Measurements from ENCODE around the gene CD2.

Gene CD2

DNA sequence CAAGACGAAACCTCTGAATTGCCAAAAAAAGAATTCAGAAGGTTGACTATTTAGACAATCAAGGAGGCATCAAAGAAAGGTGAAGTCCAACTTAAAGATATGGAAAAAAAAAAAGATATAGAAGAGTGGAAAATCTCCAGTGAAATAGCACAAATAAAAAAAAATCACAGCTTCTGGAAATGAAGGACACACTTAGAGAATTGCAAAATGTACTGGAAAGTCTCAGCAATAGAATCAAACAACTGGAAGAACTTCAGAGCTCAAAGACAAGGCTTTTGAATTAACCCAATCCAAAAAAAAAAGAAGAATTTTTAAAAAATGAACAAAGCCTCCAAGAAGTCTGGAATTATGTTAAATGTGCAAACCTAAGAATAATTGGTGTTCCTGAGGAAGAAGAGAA is 31.8 kb downstream of the CD2 start:
- Histone ChIP-seq H3K79me2 (ENCODE audit: insufficient read depth, low read length) (no peaks in the 10 kb centered on the region), H3K27me3 (ENCODE audit: insufficient read depth, low read length, poor library complexity) (no peaks in the 10 kb centered on the region), H2AFZ (ENCODE audit: low read depth, low read length) (no peak overlapping the region), H3K36me3 (ENCODE audit: insufficient read depth, low read length) (no peaks in the 10 kb centered on the region), H3K4me1 (ENCODE audit: insufficient read depth, low read length) (peaks cover 16% of the 10 kb centered on the region), H3K4me3 (ENCODE audit: low read depth in 1 of 2, low read length in 2 of 2) (no peak overlapping the region), H3K27ac (ENCODE audit: low read length) (no peak overlapping the region), H3K9me3 (ENCODE audit: insufficient read depth, low read length, severe bottlenecking) (no peaks in the 10 kb centered on the region), H3K4me2 (ENCODE audit: insufficient read depth, low read length) (no peak overlapping the region), H3K9ac (ENCODE audit: low read depth, low read length) (no peak overlapping the region), H4K20me1 (ENCODE audit: insufficient read depth, low read length) (no peaks in the 10 kb centered on the region)
- DNase-seq (no peak), ATAC-seq (ENCODE audit: insufficient read depth, low read depth) (no peak)
- TF ChIP-seq, protein P1, sequence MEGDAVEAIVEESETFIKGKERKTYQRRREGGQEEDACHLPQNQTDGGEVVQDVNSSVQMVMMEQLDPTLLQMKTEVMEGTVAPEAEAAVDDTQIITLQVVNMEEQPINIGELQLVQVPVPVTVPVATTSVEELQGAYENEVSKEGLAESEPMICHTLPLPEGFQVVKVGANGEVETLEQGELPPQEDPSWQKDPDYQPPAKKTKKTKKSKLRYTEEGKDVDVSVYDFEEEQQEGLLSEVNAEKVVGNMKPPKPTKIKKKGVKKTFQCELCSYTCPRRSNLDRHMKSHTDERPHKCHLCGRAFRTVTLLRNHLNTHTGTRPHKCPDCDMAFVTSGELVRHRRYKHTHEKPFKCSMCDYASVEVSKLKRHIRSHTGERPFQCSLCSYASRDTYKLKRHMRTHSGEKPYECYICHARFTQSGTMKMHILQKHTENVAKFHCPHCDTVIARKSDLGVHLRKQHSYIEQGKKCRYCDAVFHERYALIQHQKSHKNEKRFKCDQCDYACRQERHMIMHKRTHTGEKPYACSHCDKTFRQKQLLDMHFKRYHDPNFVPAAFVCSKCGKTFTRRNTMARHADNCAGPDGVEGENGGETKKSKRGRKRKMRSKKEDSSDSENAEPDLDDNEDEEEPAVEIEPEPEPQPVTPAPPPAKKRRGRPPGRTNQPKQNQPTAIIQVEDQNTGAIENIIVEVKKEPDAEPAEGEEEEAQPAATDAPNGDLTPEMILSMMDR (IDR thresholded peaks at IDR 0.05; ENCODE audit: borderline replicate concordance, extremely low read depth, low read length, poor library complexity, severe bottlenecking): no peak
- TF ChIP-seq EZH2 (IDR thresholded peaks at IDR 0.05; ENCODE audit: borderline replicate concordance, low read depth, low read length, severe bottlenecking): no peak

DNA sequence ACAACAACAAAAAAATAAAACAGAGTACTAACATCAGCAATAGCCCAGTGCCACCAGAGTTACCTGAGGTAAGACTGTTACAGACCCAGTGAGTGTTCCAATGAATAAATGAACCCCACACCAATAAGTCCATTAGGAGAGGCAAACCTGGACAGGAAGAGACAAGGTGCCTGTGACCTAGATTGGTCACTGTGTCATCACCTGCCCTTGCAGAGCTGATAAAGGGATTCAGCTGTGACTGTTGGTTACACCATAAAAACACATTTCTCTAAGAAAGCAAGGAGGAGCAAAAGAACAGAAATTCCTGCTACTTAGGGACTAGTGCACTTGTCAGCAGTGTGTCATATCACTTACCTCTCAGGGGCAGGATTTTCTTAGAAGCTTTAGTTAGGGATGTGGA is 37.5 kb downstream of the CD2 start:
- Histone ChIP-seq H2AFZ (ENCODE audit: low read depth, low read length) (no peak overlapping the region), H3K36me3 (ENCODE audit: insufficient read depth, low read length) (no peaks in the 10 kb centered on the region), H3K9ac (ENCODE audit: low read depth, low read length) (no peak overlapping the region), H3K4me3 (ENCODE audit: low read depth in 1 of 2, low read length in 2 of 2) (no peak overlapping the region), H3K4me2 (ENCODE audit: insufficient read depth, low read length) (no peak overlapping the region), H3K79me2 (ENCODE audit: insufficient read depth, low read length) (no peaks in the 10 kb centered on the region), H4K20me1 (ENCODE audit: insufficient read depth, low read length) (no peaks in the 10 kb centered on the region), H3K4me1 (ENCODE audit: insufficient read depth, low read length) (peaks cover 3% of the 10 kb centered on the region; the same call in 1 of the 2 replicates), H3K27ac (ENCODE audit: low read length) (no peak overlapping the region), H3K27me3 (ENCODE audit: insufficient read depth, low read length, poor library complexity) (no peaks in the 10 kb centered on the region), H3K9me3 (ENCODE audit: insufficient read depth, low read length, severe bottlenecking) (no peaks in the 10 kb centered on the region)
- TF ChIP-seq EZH2 (IDR thresholded peaks at IDR 0.05; ENCODE audit: borderline replicate concordance, low read depth, low read length, severe bottlenecking): no peak
- TF ChIP-seq, protein P1 (IDR thresholded peaks at IDR 0.05; ENCODE audit: borderline replicate concordance, extremely low read depth, low read length, poor library complexity, severe bottlenecking): no peak
- ATAC-seq (ENCODE audit: insufficient read depth, low read depth): no peak
- no peak for DNase-seq

DNA sequence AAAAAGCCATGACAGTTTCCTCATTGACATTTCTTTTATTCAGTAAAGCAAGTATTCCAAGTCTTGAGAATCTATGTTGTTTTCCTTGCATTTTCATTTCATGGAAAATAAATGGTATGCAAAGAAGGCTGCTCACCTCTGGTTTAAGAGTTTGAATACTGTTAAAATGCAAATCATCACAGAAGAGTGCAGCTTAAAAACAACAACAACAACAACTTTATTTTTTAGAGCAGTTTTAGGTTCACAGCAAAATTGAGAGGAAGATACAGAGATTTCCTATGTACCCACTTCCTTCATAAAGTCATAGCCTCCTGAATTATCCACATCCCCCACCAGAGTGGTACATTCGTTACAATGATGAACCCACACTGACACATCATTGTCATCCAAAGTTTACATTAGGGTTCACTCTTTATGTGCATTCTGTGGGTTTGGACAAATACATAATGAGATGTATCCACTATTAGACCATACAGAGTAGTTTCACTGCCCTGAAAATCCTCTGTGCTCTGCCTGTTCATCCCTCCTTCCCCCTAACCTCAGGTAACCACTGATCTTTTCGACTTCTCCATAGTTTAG is 39.2 kb downstream of the CD2 start:
- ATAC-seq (ENCODE audit: insufficient read depth, low read depth): no peak
- H3K36me3 ChIP-seq (ENCODE audit: insufficient read depth, low read length): no peaks in the 10 kb centered on the region
- no peak overlapping the region for H3K4me3 ChIP-seq (ENCODE audit: low read depth in 1 of 2, low read length in 2 of 2)
- no peak overlapping the region for H3K9ac ChIP-seq (ENCODE audit: low read depth, low read length)
- H3K27me3 ChIP-seq (ENCODE audit: insufficient read depth, low read length, poor library complexity): no peaks in the 10 kb centered on the region
- no peak for DNase-seq
- H3K4me1 ChIP-seq (ENCODE audit: insufficient read depth, low read length): peaks cover 6% of the 10 kb centered on the region; the same call in 1 of the 2 replicates
- H4K20me1 ChIP-seq (ENCODE audit: insufficient read depth, low read length): no peaks in the 10 kb centered on the region
- TF ChIP-seq, protein P1 (IDR thresholded peaks at IDR 0.05; ENCODE audit: borderline replicate concordance, extremely low read depth, low read length, poor library complexity, severe bottlenecking): no peak
- no peak for TF ChIP-seq EZH2 (IDR thresholded peaks at IDR 0.05; ENCODE audit: borderline replicate concordance, low read depth, low read length, severe bottlenecking)
- H3K4me2 ChIP-seq (ENCODE audit: insufficient read depth, low read length): no peak overlapping the region
- no peaks in the 10 kb centered on the region for H3K9me3 ChIP-seq (ENCODE audit: insufficient read depth, low read length, severe bottlenecking)
- H2AFZ ChIP-seq (ENCODE audit: low read depth, low read length): no peak overlapping the region
- no peak overlapping the region for H3K27ac ChIP-seq (ENCODE audit: low read length)
- no peaks in the 10 kb centered on the region for H3K79me2 ChIP-seq (ENCODE audit: insufficient read depth, low read length)
